Superior temporal gyrus (tissue), 1 donor: Measurements from ENCODE around the gene RBM20.
"Not testable (repeated sequence)": the region's sequence is repeated elsewhere in the genome, so short reads cannot be mapped to it uniquely, and the experiment has no call there.

Experiments used
- DNase-seq: peaks from one replicate; pipeline ENCODE4 v3.0.0-alpha.2; 2016; ENCODE audit errors: extremely low spot score

Gene RBM20

GRCh38 chr10:110625356-110625894, 18.7 kb upstream of the RBM20 start:
- no peak for DNase-seq

GRCh38 chr10:110625951-110626855, 17.9 kb upstream of the RBM20 start:
- no peak for DNase-seq

GRCh38 chr10:110628161-110628560, 16.0 kb upstream of the RBM20 start:
- DNase-seq: no peak

GRCh38 chr10:110629680-110630191, 14.4 kb upstream of the RBM20 start:
- no peak for DNase-seq

GRCh38 chr10:110631934-110632333, 12.2 kb upstream of the RBM20 start:
- no peak for DNase-seq

GRCh38 chr10:110632591-110633215, 11.4 kb upstream of the RBM20 start:
- DNase-seq: no peak

- no peak for DNase-seq
Observed at GRCh38 chr10:110634527-110635209, 9.5 kb upstream of the RBM20 start.

GRCh38 chr10:110636572-110636931, 7.6 kb upstream of the RBM20 start:
- DNase-seq: no peak

- no peak for DNase-seq
Observed at GRCh38 chr10:110636932-110637557, 7.1 kb upstream of the RBM20 start.

GRCh38 chr10:110637558-110638053, 6.5 kb upstream of the RBM20 start:
- no peak for DNase-seq

GRCh38 chr10:110638319-110638718, 5.8 kb upstream of the RBM20 start:
- DNase-seq: no peak

GRCh38 chr10:110639046-110639445, 5.1 kb upstream of the RBM20 start:
- not testable (repeated sequence) for DNase-seq

GRCh38 chr10:110639858-110640257, 4.3 kb upstream of the RBM20 start:
- DNase-seq: not testable (repeated sequence)

GRCh38 chr10:110641256-110641655, 2.9 kb upstream of the RBM20 start:
- no peak for DNase-seq

- no peak for DNase-seq
Observed at GRCh38 chr10:110642204-110643034, 1.7 kb upstream of the RBM20 start.

GRCh38 chr10:110643035-110643652, 992 bp upstream of the RBM20 start:
- DNase-seq: no peak

GRCh38 chr10:110644598-110645462, 694 bp downstream of the RBM20 start:
- DNase-seq: no peak

GRCh38 chr10:110646417-110647135, 2.4 kb downstream of the RBM20 start:
- no peak for DNase-seq

- no peak for DNase-seq
Observed at GRCh38 chr10:110647136-110647430, 2.9 kb downstream of the RBM20 start.
